ENCODE data around the gene ACOT7.

The ACOT7 gene

GRCh38 chr1:6360117-6360496 is 33.5 kb downstream of the ACOT7 start:
- no peak for DNase-seq (ENCODE audit: low read depth in 1 of 2, low spot score in 1 of 2)
- Histone ChIP-seq H3K4me3 (replicated peaks; ENCODE audit: insufficient read depth, low read length) (no peak overlapping the region), H3K27me3 (ENCODE audit: insufficient read depth, poor library complexity, severe bottlenecking) (no peaks in the 10 kb centered on the region), H3K27ac (replicated peaks) (no peak overlapping the region)
- no peak for TF ChIP-seq CTCF (IDR thresholded peaks at IDR 0.05; ENCODE audit: insufficient read depth, low read length)
- no peak for TF ChIP-seq POLR2AphosphoS5 (IDR thresholded peaks at IDR 0.05; ENCODE audit: low read depth)
- TF ChIP-seq GABPA (IDR thresholded peaks at IDR 0.05; ENCODE audit: low read depth), result no peak
- TF ChIP-seq SPI1 (IDR thresholded peaks at IDR 0.05; ENCODE audit: borderline replicate concordance, low read depth), result no peak

- TF ChIP-seq REST (IDR thresholded peaks at IDR 0.05; ENCODE audit: insufficient replicate concordance, low read depth) (no peak), SPI1 (IDR thresholded peaks at IDR 0.05; ENCODE audit: borderline replicate concordance, low read depth) (no peak), POLR2AphosphoS5 (IDR thresholded peaks at IDR 0.05; ENCODE audit: low read depth) (no peak), CTCF (IDR thresholded peaks at IDR 0.05; ENCODE audit: insufficient read depth, low read length) (no peak), GABPA (IDR thresholded peaks at IDR 0.05; ENCODE audit: low read depth) (no peak)
- peak; percentile 31 to 62 for DNase-seq (ENCODE audit: low read depth in 1 of 2, low spot score in 1 of 2)
- no peak overlapping the region for H3K4me3 ChIP-seq (replicated peaks; ENCODE audit: insufficient read depth, low read length)
- no peaks in the 10 kb centered on the region for H3K27me3 ChIP-seq (ENCODE audit: insufficient read depth, poor library complexity, severe bottlenecking)
- peak overlapping the region; percentile 17; the same call in 1 of the 2 replicates for H3K27ac ChIP-seq (replicated peaks)
Measured at GRCh38 chr1:6359216-6360116, 34.1 kb downstream of the ACOT7 start.

- no peak for TF ChIP-seq SPI1 (IDR thresholded peaks at IDR 0.05; ENCODE audit: borderline replicate concordance, low read depth)
- no peak for TF ChIP-seq CTCF (IDR thresholded peaks at IDR 0.05; ENCODE audit: insufficient read depth, low read length)
- no peak for DNase-seq (ENCODE audit: low read depth in 1 of 2, low spot score in 1 of 2)
- H3K27ac ChIP-seq (replicated peaks), result no peak overlapping the region; the same call in 1 of the 2 replicates
- no peak overlapping the region for H3K4me3 ChIP-seq (replicated peaks; ENCODE audit: insufficient read depth, low read length)
- H3K27me3 ChIP-seq (ENCODE audit: insufficient read depth, poor library complexity, severe bottlenecking), result no peaks in the 10 kb centered on the region
Measured at GRCh38 chr1:6358757-6359201, 34.8 kb downstream of the ACOT7 start.

- Histone ChIP-seq H3K27me3 (ENCODE audit: insufficient read depth, poor library complexity, severe bottlenecking) (no peaks in the 10 kb centered on the region), H3K27ac (replicated peaks) (no peak overlapping the region), H3K4me3 (replicated peaks; ENCODE audit: insufficient read depth, low read length) (no peak overlapping the region)
- TF ChIP-seq SPI1 (IDR thresholded peaks at IDR 0.05; ENCODE audit: borderline replicate concordance, low read depth) (no peak), GABPA (IDR thresholded peaks at IDR 0.05; ENCODE audit: low read depth) (no peak), REST (IDR thresholded peaks at IDR 0.05; ENCODE audit: insufficient replicate concordance, low read depth) (no peak), CTCF (IDR thresholded peaks at IDR 0.05; ENCODE audit: insufficient read depth, low read length) (no peak), POLR2AphosphoS5 (IDR thresholded peaks at IDR 0.05; ENCODE audit: low read depth) (no peak)
- DNase-seq (ENCODE audit: low read depth in 1 of 2, low spot score in 1 of 2), result peak in 1 of 2 experiments; percentile 12
Measured at GRCh38 chr1:6358144-6358624, 35.4 kb downstream of the ACOT7 start.

Measured in HL-60 (cell line).